ENCODE results near the gene TAS1R2.
A peak's percentile ranks its signal among the peaks of the same experiment; 100 is the strongest.

Gene TAS1R2

GRCh38 chr1:18830596-18830995 lies 28.9 kb downstream of the TAS1R2 start:
- no peak overlapping the region for H3K4me3 ChIP-seq (ENCODE audit: control insufficient read depth, low read depth, low read length)

GRCh38 chr1:18829671-18830070 lies 29.8 kb downstream of the TAS1R2 start:
- TF ChIP-seq CTCF (IDR thresholded peaks at IDR 0.05; ENCODE audit: control insufficient read depth, insufficient read depth, low read depth, low read length, missing control alignments): no peak
- no peak overlapping the region for H3K4me3 ChIP-seq (ENCODE audit: control insufficient read depth, low read depth, low read length)
- no peak for DNase-seq (ENCODE audit: low read depth)

More at GRCh38 chr1:18830596-18830995, 28.9 kb downstream of the TAS1R2 start:
- TF ChIP-seq CTCF (IDR thresholded peaks at IDR 0.05; ENCODE audit: control insufficient read depth, insufficient read depth, low read depth, low read length, missing control alignments): no peak
- no peak for DNase-seq (ENCODE audit: low read depth)

- no peak for DNase-seq (ENCODE audit: low read depth)
- TF ChIP-seq CTCF (IDR thresholded peaks at IDR 0.05; ENCODE audit: control insufficient read depth, insufficient read depth, low read depth, low read length, missing control alignments): no peak
- no peak overlapping the region for H3K4me3 ChIP-seq (ENCODE audit: control insufficient read depth, low read depth, low read length)
These were observed 31.2 kb downstream of the TAS1R2 start for GRCh38 chr1:18828224-18828623.

DNA sequence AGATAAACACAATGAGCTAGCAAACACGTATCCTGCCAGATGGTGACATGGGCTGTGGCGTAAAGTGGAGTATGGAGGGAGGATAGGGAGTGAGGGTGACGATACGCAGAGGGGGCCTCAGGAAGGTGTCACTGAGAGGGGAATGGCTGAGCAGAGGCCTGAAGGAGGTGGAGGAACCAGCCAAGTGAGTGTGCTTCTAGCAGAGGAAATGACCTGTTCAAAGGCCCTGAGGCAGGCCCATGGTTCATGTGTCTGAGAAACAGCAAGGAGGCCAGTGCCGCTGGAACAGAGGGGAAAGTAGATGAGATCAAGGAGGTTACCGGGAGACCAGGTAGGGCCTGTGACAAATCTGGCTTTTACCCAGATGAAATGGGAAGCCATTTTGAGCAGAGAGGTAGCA lies 36.0 kb downstream of the TAS1R2 start:
- no peak for TF ChIP-seq CTCF (IDR thresholded peaks at IDR 0.05; ENCODE audit: control insufficient read depth, insufficient read depth, low read depth, low read length, missing control alignments)
- no peak overlapping the region for H3K4me3 ChIP-seq (ENCODE audit: control insufficient read depth, low read depth, low read length)
- no peak for DNase-seq (ENCODE audit: low read depth)

- peak; percentile 94 for TF ChIP-seq CTCF (IDR thresholded peaks at IDR 0.05; ENCODE audit: control insufficient read depth, insufficient read depth, low read depth, low read length, missing control alignments)
- peak; percentile 2 for DNase-seq (ENCODE audit: low read depth)
- no peak overlapping the region for H3K4me3 ChIP-seq (ENCODE audit: control insufficient read depth, low read depth, low read length)
These were observed 38.4 kb downstream of the TAS1R2 start for GRCh38 chr1:18820791-18821641.

DNA sequence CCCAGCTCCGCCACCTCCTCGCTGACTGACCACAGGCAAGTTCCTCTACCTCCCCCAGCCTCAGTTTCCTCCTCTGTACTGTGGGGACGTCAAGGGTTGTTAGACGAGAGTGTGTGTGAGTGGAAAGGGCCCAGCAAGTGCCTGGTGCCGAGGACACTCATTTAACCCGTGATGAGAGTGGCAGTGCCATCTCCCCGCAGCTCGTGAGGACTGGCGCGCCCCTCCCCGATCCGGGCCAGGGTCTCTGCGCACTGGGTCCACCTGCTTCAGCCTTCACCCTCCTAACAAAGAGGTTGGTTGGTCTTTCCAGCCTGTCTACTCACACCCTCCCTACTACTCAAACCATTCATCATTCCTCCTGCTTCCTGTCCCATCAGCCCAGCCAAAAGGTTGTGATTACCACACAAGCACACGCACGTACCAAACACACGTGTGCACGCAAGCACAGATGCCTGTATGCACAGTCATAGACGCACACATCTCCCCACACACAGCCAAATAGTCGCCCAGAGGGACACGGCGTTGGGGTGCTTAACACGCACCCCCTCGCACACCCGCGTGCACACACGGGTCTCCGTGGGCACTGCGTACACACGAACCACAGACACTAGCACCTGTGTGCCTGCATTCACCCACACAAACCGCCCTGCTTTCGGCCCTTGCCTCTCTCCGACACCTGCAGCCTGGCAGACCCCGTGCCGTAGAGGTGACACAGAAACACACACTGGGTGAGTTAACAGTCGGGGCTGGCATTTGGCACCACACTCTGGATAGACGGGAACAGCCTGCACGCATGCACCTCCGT lies 39.3 kb downstream of the TAS1R2 start:
- no peak overlapping the region for H3K4me3 ChIP-seq (ENCODE audit: control insufficient read depth, low read depth, low read length)
- no peak for DNase-seq (ENCODE audit: low read depth)
- no peak for TF ChIP-seq CTCF (IDR thresholded peaks at IDR 0.05; ENCODE audit: control insufficient read depth, insufficient read depth, low read depth, low read length, missing control alignments)

Data from AG09309 (cell line).